Kidney (tissue), 14 donors: ENCODE measurements around the gene OR52L1. TPM values are rescaled to one million over a fixed set of nuclear protein-coding genes. Genes with fewer than 3 reads are reported as not detected.

Source experiments
- DNase-seq, 5 donors: peaks; one replicate each; pipeline ENCODE4 v3.0.0-alpha.2; 2013 to 2020
- FAIRE-seq: peaks from 2 replicates; lab custom pipeline; 2012; peaks lifted over from hg19 to GRCh38; lab: Jason Lieb, UNC
- H3K27ac ChIP-seq, 2 donors: one replicate each; pipeline ENCODE4 v1.7.0; 2013; ENCODE audit warnings: low read depth in 2 of 2, low read length in 2 of 2, inconsistent platforms in 1 of 2
- H3K27me3 ChIP-seq: one replicate; pipeline ENCODE4 v1.7.1; 2013; ENCODE audit warnings: low read length, inconsistent platforms; ENCODE audit not compliant: control insufficient read depth, insufficient read depth
- H3K36me3 ChIP-seq, 3 donors: one replicate each; pipeline versions ENCODE4 v1.7.0 to v1.7.1; 2013; ENCODE audit warnings: low read length in 3 of 3, control low read depth in 1 of 3, inconsistent platforms in 1 of 3; ENCODE audit not compliant: insufficient read depth in 3 of 3, control insufficient read depth in 2 of 3
- H3K4me1 ChIP-seq, 3 donors: one replicate each; pipeline versions ENCODE4 v1.7.0 to v1.7.1; 2013; ENCODE audit warnings: low read length in 3 of 3, inconsistent platforms in 1 of 3, low read depth in 1 of 3; ENCODE audit not compliant: control insufficient read depth in 2 of 3, insufficient read depth in 2 of 3
- H3K4me3 ChIP-seq, 3 donors: one replicate each; pipeline versions ENCODE4 v1.7.0 to v1.8.1; 2013; ENCODE audit warnings: low read length in 3 of 3, control low read depth in 1 of 3, inconsistent platforms in 1 of 3
- H3K9ac ChIP-seq, 3 donors: one replicate each; pipeline versions ENCODE4 v1.7.0 to v1.7.1; 2013; ENCODE audit warnings: low read length in 3 of 3, control low read depth in 1 of 3, inconsistent platforms in 1 of 3
- H3K9me3 ChIP-seq, 3 donors: one replicate each; pipeline versions ENCODE4 v1.7.0 to v1.7.1; 2013; ENCODE audit warnings: low read length in 3 of 3, control low read depth in 1 of 3, inconsistent platforms in 1 of 3; ENCODE audit not compliant: control insufficient read depth in 2 of 3, insufficient read depth in 1 of 3
- intact Hi-C: fragments of 100-400 bp; cut with DNase I; formaldehyde crosslinking; loops from one replicate; pipeline ENCODE4 v1.11.1; 2022
- polyA plus RNA-seq: library from polyadenylated mRNA; stranded (reverse); fragments of 350-450 nt; fragmentation: Illumina TruSeq; extraction: RNeasy Lipid Tissue Mini Kit (QIAGEN cat#74804); gene quantifications from one replicate; pipeline ENCODE4 v1.2.3, GENCODE V29; 2014; ENCODE audit warnings: low read depth, low replicate concordance; ENCODE audit not compliant: insufficient read depth
- total RNA-seq: library from RNA; stranded (reverse); fragmentation: NEBNext Ultra II Directional; extraction: Animal tissue kit (Norgen Biotek cat#: 25700); gene quantifications from one replicate; pipeline ENCODE4 v1.2.1, GENCODE V29; 2021
- TF ChIP-seq, protein P1 (sequence below): IDR thresholded peaks from 3 replicates; pipeline ENCODE4 v1.5.1; 2012; ENCODE audit warnings: mild to moderate bottlenecking, moderate library complexity, borderline replicate concordance; ENCODE audit not compliant: insufficient read depth; ENCODE audit errors: extremely low read depth
- donor health status: control.
- donor health status: control.
- donor health status: control.
- donor health status: control.
- donor health status: control.
- donor health status: DM: yes; HTN: yes; CAD: no.
- donor health status: Normal renal cell carcinoma (clear cell type).

The OR52L1 gene
- total and polyA plus RNA-seq, 2 donors from 2014 or later = not detected

DNA sequence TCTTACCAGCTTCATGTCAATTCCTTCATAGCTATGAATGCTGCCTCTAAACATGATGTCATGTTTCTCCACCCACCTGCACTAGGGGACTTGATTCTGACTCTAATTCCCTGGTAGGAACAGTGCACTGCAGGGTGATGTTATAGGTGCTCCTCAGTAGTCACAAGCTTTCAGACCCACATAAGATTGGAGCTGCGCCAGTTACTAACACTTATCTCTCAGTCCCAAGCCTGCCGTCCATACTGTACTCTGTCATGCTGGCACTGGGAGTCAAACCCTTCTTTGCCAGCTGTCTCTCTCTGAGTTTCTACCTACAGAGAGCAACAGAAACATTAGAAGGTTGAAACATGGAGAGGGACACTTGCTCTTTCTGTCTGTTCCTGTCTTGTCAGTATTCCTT lies 38.3 kb upstream of the OR52L1 start:
- H3K27ac ChIP-seq = no peak overlapping the region
- no peak overlapping the region for H3K4me3 ChIP-seq
- no peaks in the 10 kb centered on the region for H3K36me3 ChIP-seq
- FAIRE-seq (no peak), DNase-seq (no peak)
- H3K9ac ChIP-seq = no peak overlapping the region
- intact Hi-C loops = no loop called here
- no peaks in the 10 kb centered on the region for H3K9me3 ChIP-seq
- TF ChIP-seq, protein P1, sequence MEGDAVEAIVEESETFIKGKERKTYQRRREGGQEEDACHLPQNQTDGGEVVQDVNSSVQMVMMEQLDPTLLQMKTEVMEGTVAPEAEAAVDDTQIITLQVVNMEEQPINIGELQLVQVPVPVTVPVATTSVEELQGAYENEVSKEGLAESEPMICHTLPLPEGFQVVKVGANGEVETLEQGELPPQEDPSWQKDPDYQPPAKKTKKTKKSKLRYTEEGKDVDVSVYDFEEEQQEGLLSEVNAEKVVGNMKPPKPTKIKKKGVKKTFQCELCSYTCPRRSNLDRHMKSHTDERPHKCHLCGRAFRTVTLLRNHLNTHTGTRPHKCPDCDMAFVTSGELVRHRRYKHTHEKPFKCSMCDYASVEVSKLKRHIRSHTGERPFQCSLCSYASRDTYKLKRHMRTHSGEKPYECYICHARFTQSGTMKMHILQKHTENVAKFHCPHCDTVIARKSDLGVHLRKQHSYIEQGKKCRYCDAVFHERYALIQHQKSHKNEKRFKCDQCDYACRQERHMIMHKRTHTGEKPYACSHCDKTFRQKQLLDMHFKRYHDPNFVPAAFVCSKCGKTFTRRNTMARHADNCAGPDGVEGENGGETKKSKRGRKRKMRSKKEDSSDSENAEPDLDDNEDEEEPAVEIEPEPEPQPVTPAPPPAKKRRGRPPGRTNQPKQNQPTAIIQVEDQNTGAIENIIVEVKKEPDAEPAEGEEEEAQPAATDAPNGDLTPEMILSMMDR = no peak
- no peaks in the 10 kb centered on the region for H3K27me3 ChIP-seq
- no peaks in the 10 kb centered on the region for H3K4me1 ChIP-seq

DNA sequence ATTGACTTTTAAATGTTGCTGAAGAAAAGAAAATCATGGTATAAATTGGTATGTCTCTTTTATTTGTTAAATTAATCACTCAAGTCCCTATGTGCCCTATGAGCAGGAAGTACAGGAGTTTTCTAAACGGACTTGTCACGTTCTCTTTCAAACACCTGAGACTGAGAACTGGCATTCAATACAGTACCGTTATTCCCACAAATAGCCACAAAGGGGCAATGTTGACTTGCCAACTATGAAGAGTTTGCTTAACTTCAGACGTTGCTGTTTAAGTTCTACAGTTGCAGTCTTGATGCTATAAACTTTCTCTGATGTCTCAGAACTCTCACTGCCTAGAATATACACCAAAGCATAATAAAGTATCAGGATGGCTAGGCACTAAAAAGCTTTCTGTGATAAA lies 36.2 kb upstream of the OR52L1 start:
- Histone ChIP-seq H3K4me1 (no peaks in the 10 kb centered on the region), H3K27ac (no peak overlapping the region), H3K9me3 (no peaks in the 10 kb centered on the region), H3K4me3 (no peak overlapping the region), H3K27me3 (no peaks in the 10 kb centered on the region), H3K36me3 (no peaks in the 10 kb centered on the region), H3K9ac (no peak overlapping the region)
- FAIRE-seq (no peak), DNase-seq (peak in 3 of 5 donors; percentile 14 to 64 (median 52))
- intact Hi-C loops = loop anchor here (5.0 kb wide), 1 partner anchor 339 kb away; no protein-coding TSS in a partner anchor
- TF ChIP-seq, protein P1 = peak; percentile 63

DNA sequence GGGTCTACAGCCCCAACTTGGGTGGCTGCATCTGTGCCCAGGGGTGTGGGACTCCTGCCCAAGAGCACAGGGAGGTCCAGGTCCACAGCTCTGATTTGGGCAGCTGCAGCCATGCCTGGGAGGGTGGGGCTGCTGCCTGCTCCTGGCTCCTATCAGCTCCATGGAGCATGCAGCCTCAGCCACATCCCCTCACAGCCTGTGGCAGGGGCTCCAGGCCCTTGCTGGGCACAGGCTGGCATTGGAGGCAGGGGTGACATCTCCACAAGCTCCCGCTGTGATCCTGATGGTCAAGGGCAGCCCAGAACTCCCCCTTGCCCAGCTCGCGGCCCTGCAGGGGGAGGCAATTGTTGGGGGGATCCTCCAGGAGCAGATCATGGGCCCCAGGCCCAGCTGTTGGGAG lies 26.3 kb upstream of the OR52L1 start:
- Histone ChIP-seq H3K27me3 (no peaks in the 10 kb centered on the region), H3K4me3 (no peak overlapping the region), H3K9me3 (no peaks in the 10 kb centered on the region), H3K4me1 (no peaks in the 10 kb centered on the region), H3K36me3 (no peaks in the 10 kb centered on the region), H3K27ac (no peak overlapping the region), H3K9ac (no peak overlapping the region)
- intact Hi-C loops = no loop called here
- TF ChIP-seq, protein P1 = no peak
- peak in 1 of 5 donors; percentile 44 for DNase-seq
- FAIRE-seq = no peak
